HG03575 (cell line): ENCODE results near the gene MED13L.
"Not testable (repeated sequence)": the region's sequence is repeated elsewhere in the genome, so short reads cannot be mapped to it uniquely, and the experiment has no call there.

Source experiments
- ATAC-seq: cut with Tn5 transposase; IDR thresholded peaks from one replicate; pipeline ENCODE4 v1.9.1; 2021; ENCODE audit not compliant: unreplicated experiment, insufficient number of reproducible peaks, low FRiP score; ENCODE audit errors: extremely low read depth

MED13L gene

DNA sequence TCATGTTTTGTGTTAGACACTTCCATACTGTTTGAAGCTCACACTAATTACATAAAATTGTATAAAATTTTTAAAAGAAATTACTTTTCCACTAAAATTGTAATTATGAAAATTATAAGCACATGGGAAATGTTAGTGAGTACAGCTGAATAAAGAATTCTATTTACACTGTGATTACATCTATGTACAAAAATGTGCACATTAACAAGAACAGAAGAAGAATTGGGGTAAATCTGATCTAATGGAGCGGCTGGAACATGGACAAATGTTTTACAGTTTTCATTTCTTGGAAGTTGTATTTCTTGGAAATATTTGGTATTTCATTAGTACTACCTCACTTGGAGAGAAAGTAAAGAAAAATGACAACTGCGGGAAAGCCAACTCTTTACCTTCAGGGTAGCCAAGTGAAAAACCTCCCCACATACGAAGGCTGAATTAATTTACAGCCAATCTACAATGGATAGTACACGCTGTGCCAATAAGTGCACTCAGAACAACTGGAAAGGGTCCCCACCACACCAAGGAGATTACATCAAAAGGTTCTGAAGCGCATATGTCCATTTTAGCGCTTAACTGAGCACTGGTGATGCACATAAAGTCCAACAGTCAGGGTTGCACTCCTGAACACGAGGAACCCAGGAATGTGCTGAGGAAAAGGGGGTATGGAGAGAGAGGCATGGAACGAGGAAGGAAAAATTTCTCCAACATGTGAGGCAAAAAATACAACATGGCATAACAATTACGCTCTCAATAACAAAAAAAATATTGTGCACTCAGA is 17.5 kb downstream of the MED13L start:
- ATAC-seq: no peak

DNA sequence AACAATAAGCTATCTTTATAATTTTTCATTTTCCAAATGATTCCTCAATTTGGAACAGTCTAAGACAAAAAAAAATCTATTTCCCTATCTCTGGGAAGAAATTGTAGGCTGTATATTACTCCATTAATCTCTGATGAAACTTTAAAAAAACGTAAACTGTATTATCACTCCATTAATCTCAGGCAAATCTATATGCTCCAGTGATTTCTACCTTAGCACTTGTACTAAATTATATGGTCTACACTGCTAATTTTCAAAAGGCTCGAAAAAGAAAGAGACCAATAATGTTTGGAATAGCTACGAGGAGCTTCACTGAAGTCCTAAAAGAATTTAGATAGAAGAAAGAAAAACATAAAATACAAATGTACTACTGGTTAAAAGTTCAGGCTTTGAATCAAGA is 19.7 kb downstream of the MED13L start:
- no peak for ATAC-seq

DNA sequence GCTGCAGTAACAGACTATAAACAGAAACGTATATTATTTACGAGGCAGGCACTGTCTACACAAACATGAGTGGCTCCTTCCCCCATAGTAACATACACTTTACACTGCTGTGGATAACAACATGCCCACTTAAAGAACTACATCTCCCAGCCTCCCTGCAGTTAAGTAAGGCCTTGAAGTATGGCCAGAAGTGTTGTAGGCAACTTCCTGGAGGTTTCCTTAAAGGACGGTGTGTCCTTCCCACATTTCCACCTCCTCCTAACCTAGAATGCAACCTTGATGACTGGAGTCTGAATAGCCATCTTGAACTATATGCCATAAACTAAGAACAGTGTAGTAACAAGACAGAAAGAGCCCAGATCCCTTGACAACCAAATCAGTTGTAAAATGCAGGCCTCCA is 20.3 kb downstream of the MED13L start:
- no peak for ATAC-seq

DNA sequence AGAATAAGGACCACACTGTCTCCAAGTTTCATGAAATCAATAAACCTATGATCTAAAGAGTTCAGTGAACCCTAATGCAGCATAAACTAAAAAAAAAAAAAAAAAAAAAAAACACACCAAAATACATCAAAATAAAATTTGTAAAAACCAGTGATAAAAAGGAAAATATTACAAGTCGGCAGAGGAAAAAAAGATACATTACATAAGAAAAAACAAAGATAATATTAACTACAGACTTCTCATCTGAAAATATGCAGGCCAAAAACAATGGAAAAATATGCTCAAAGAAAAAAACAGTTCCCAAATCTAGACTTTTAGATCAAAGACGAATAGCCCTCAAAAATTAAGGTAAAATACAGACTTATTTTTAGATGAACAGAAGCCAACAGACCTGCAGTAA is 27.6 kb downstream of the MED13L start:
- ATAC-seq: no peak

DNA sequence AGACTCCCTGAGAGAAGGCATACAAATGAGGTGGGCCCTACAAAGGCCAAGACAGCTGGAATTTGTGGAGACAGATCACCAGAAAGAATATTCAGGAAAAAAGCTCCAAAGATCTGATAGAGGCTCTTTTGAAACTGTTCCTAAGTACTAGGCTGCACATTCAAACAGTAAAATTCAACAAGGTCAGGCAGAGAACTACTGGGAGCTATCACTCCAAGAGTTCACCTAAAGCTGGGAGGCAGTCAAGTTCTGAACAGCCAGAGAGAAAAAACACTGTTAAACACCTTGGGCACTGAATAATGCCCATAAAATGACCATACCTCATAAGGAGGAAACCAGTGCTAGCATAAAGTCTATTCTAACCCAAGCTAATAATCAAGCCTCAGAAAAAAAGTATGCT is 28.6 kb downstream of the MED13L start:
- ATAC-seq: no peak

DNA sequence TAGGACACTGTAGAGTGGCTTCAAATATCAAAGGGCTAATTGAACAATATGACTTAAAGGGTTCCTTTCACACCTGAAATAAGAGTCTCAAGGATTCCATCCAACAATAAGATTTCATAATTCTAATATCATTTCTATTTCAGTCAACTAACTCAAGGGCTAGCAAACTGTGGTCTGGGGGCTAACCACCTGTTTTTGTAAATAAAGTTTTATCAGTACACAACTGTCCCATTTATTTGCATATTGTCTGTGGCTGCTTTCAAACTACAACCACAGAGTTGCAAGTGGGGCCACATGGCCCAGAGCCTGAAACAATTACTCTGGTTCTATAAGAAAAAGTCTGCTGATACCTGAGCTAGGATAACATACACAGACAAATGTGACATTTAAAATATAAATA is 29.1 kb downstream of the MED13L start:
- ATAC-seq: no peak

DNA sequence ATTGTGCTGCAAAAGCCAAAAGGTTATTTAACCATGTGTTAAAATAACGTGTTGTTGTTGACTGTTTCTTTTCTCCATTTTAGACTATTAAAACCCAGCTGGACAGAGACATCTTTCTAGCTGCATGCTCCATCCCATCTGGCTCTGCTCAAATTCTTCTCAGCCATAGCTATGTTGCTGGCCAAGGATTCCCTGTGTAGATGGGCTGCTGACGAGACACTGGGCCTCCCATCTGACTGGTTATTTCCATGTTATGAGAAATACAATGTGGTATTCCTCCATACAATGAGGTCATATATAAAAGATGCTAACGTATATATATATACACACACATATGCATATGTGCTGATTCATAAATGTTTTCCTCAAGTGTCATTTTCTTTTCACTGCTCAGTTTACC is 30.1 kb downstream of the MED13L start:
- no peak for ATAC-seq

DNA sequence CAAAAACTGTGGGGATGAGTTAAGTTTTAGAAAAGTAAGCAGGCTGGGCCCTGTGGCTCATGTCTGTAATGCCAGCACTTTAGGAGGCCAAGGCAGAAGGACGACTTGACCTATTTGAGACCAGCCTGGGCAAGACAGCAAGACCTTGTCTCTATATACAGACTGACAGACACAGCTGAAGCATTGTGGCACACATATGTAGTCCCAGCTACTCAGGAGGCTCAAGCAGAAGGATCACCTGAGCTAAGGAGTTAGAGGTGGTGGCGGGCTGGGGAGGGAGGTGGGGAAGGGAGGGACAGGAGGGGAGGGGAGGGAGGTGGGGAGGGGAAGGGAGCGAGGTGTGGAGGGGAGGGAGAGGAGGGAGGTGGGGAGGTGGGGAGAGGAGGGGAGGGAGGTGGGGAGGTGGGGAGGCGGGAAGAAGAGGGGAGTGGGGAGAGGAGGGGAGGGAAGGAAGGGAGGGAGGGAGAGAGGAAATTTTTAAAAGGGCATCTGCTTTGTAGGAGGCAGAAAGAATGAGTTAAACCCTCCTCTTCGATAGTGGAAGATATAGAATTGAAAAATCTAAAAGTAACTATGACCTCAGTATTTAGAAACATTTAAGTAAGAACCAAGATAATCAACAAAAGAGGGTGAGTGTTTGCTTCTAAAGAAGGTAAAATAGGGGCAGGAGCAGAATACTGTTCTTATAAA is 30.9 kb downstream of the MED13L start:
- no peak for ATAC-seq

DNA sequence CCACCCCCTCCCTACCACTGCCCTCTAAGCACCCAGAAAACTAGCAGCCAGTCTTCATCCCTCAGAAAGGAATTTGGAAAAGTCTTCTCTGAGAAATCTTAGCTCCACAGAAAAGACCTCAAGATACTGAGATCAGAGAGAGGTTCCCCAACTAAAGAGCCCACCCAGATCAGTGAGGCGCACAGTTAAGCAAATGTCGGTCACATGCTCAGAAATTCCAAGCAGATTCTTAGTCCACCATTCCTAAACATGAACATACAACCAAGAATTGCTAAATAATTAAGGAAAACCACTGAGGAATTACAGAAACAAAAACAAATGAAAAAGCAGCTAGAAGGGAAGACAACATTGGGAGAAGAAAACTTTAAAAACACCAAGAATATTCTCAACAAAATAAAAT is 32.3 kb downstream of the MED13L start:
- no peak for ATAC-seq

DNA sequence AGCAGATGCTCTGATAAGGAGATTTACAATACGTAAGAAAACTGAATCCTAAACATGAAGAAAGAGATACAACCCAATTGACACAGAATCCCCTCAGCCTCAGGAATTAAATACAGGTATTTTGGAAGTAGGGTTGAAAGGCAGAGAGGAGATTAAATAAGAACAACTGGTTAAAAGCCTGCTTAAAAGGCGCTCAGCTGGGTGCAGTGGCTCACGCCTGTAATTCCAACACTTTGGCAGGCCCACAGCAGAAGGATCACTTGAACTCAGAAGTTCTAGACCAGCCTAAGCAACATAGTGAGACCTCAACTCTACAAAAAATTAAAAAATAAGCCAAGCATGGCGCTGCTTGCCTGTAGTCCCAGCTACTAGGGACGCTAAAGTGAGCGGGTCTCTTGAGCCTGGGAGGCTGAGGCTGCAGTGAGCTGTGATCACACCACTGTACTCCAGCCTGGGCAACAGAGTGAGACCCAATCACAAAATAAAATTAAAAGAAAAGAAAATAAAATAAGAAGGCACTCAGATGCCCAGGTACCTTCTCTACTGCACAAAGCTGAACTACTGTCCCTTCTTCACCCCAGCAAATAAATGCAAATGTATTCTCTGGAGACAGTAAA is 32.9 kb downstream of the MED13L start:
- no peak for ATAC-seq

DNA sequence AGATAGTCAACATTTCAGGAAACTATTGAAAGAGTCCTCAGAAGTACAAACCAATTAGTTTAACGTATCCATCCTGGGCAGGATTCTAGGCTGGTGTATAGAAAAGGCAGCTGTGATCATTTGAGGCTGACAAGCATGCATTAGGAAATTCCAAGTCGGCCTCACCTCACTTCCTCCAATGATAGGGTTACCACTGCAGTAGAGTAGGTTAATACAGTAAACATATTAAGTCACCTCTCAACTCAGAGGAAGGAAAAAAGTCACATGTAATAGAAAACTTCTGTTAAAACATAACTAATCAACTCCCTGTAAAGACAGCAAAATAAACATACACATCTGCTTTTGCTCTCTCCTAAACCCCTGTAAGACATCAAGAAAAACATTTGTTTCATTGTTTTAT is 33.5 kb downstream of the MED13L start:
- ATAC-seq: no peak

DNA sequence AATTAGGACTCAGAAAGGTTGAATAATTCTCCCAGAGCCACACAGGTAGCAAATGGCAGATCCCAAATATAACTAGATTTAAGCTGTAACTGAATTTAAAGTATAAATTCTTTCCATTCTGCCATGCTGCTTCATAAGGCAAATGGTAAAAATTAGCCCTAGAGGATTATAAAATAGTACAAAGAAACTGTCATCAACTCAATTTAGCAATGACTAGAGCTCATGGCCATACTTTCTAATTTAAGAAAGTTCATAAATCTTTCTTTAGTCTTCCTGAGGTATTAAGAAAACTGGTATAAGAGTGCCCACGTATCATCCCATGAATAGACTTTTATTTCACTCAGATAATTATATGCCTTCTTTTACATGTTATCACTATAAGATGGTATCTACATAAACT is 34.8 kb downstream of the MED13L start:
- no peak for ATAC-seq

DNA sequence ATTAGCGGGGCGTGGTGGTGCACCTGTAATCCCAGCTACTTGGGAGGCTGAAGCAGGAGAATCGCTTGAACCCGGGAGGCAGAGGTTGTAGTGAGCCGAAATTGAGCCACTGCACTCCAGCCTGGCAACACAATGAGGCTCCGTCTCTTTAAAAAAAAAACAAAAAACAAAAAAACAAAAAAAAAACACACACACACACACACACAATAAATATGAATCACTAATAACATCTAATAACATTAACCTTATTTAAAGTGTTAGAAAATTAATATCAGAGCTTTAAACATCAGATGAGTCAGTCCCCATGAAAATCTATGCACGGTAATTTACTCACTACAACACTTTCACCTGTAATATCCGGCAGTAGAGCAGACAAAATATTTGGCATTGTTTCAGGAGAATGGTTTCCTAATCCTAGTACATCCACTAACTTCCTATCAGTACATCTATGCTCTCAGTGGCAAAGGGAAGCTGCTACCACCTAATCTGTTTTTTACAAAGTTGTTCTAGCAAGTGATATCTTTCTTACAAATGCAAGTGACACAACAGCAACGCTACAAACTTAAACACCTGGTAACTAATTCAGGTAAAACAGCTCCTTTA is 36.2 kb downstream of the MED13L start:
- ATAC-seq: no peak

DNA sequence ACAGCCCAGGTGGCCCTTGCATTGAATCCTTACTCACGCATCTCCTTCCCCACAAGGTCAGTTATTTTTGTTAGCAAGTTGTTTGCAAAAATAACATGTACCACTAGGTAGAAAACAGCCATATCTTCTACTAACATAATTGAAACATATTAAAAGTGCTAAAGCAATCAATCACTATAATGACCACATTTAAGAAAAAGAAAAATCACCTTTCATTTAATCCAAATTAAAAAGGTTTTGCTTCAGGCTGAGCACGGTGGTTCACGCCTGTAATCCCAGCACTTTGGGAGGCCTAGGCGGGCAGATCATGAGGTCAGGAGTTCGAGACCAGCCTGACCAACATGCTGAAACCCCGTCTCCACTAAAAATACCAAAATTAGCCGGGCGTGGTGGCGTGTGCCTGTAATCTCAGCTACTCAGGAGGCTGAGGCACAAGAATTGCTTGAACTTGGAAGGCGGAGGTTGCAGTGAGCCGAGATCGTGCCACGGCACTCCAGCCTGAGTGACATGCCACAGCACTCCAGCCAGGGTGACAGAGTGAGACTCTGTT is 38.8 kb downstream of the MED13L start:
- ATAC-seq: not testable (repeated sequence)

DNA sequence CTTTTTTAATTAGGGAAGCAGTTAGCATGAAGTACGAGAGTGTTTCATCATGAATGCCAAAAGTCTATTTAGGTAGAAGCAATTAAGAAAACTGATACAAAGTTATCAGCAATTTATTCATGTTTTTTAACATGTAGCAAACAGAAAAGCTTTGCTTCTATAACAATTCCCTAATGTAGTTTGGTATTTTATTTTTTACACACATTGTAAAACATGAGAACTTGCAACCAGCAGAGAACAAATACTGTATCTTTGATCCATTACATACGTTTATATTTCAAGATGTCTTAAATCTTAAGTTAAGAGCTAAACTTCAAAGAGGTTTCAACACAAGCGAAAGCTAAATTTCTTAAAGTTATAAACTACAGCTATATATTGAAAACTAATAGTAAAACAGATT is 39.3 kb downstream of the MED13L start:
- ATAC-seq: no peak

DNA sequence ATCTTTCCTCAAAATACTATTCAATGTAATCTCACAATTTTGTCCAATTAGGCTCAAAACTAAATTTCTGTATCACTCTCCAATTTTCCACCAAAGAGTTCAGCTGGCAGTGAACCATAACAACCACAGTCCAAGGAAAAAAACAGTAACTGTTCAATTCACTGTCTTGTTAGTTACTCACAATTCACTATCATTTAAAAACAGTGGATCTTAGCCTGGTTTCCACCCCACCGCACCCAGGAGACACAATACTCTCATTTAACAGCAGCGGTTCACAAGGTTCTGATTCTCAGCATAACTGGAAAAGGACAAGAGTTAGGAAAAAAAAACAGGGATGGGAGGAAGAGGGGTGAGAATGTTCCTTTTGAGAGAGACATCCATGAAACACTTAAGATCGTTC is 40.5 kb downstream of the MED13L start:
- ATAC-seq: no peak

DNA sequence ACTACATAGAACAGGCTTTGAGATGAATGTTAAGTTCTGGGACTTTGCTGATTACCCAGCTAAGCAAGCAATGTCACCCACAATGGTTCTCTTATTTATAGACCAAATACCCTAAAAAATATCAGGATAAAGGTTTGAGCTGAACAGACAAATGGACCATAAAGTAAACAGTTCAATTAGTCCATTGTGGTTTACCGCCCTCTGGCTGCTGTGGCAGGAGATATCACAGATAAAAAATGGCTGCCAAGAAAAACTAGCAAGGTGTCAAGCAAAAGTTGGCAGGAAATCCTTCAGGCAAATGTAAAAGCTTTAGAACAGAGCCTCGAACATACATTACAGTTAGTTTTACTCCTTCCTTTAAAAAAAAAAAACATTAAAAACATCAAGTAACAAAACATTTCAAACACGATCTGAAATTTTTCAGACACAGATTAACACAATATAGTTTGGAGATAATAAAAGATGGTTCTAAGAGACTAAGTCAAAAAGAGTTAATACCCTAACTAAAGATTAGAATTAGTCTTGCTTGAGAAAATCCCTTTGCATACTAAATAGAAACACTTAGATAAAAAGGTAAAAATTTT is 41.3 kb downstream of the MED13L start:
- ATAC-seq: no peak

DNA sequence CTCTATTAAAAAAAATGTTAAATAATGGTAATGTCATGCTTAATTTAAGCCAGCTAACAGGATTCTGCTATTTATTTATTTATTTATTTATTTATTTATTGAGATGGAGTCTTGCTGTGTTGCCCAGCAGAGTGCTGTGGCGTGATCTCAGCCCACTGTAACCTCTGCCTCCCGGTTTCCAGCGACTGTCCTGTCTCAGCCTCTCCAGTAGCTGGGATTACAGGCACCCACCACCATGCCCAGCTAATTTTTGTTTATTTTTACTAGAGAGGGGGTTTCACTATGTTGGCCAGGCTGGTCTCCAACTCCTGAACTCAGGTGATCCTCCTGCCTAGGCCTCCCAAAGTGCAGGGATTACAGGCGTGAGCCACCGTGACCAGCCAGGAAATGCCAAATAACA is 43.3 kb downstream of the MED13L start:
- ATAC-seq: not testable (repeated sequence)

DNA sequence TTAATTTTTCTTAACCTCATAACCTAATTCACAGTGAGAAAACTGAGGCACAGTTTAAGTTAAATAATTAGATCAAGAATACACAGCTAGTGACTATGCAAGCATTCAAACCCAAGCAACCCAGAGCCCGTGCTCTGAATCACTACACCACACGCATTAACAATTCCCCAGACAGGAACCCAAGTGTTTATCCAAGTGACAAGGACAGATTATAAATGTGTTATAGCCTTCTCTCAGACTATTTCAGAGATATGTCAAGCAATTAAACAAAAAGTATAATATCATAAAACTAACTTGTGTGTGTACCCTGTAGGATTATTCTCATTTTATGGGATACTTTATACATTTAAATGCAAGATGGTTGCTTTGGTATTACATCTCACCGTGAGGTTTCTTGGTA is 43.8 kb downstream of the MED13L start:
- ATAC-seq: no peak
